Naive thymus-derived CD8-positive, alpha-beta T cell (primary cell): ENCODE data around the gene MRPS10. TPM values are rescaled to one million over a fixed set of nuclear protein-coding genes. Genes with fewer than 3 reads are reported as not detected.

Experiments
- ATAC-seq, 2 donors: fragments of 150-1000 bp; cut with Tn5 transposase in 1 of 2; sonication (Bioruptor Pico), chemical (Tn5 transposase) in 1 of 2; 1 replicate in 1 of 2; 2 replicates in 1 of 2; pipeline ENCODE4 v1.10.0; 2021; ENCODE audit warnings: mild to moderate bottlenecking in 2 of 2, moderate library complexity in 2 of 2
- POLR2A ChIA-PET: fragments of 350-600 bp; sonication (Branson Sonifier 250); formaldehyde crosslinking; loops from one replicate; lab custom pipeline; 2021; ENCODE audit warnings: antibody characterized with exemption; lab: Charles Lee
- DNase-seq, 10 donors: peaks; one replicate each; pipeline versions ENCODE4 v3.0.0 to v3.0.0-alpha.2; 2020 to 2022
- H3K27ac Mint-ChIP-seq, 10 donors: one replicate each; pipeline ENCODE4 v1.8.0; 2020 to 2022; ENCODE audit warnings: mild to moderate bottlenecking in 10 of 10, mixed read lengths in 10 of 10, moderate library complexity in 4 of 10, inconsistent platforms in 1 of 10
- H3K27me3 Mint-ChIP-seq, 5 donors: one replicate each; pipeline ENCODE4 v1.8.0; 2021 to 2022; ENCODE audit warnings: mixed read lengths in 5 of 5
- H3K36me3 Mint-ChIP-seq, 3 donors: one replicate each; pipeline ENCODE4 v1.8.0; 2020 to 2022; ENCODE audit warnings: mixed read lengths in 3 of 3, mild to moderate bottlenecking in 2 of 3, inconsistent platforms in 1 of 3
- H3K4me1 Mint-ChIP-seq, 4 donors: one replicate each; pipeline ENCODE4 v1.8.0; 2021 to 2022; ENCODE audit warnings: mixed read lengths in 4 of 4
- H3K4me3 Mint-ChIP-seq, 10 donors: one replicate each; pipeline ENCODE4 v1.8.0; 2020 to 2022; ENCODE audit warnings: mild to moderate bottlenecking in 10 of 10, mixed read lengths in 10 of 10, moderate library complexity in 6 of 10, inconsistent platforms in 1 of 10
- H3K9me3 Mint-ChIP-seq, 9 donors: one replicate each; pipeline ENCODE4 v1.8.0; 2020 to 2022; ENCODE audit warnings: mixed read lengths in 9 of 9, mild to moderate bottlenecking in 3 of 9, inconsistent platforms in 1 of 9, moderate library complexity in 1 of 9
- polyA plus RNA-seq, 3 donors: library from polyadenylated mRNA; unstranded; fragments of 300-500 nt; fragmentation: Illumina TruSeq; gene quantifications; one replicate each; pipeline ENCODE4 v1.2.3, GENCODE V29; 2021
- total RNA-seq, 8 experiments: library from RNA in 2 of 8; stranded (reverse) in 2 of 8; gene quantifications; one replicate each; pipeline ENCODE4 v1.2.3 and lab custom pipeline; 2021 to 2026

The MRPS10 gene
- total and polyA plus RNA-seq, 5 experiments from 2014 or later: 29.0 to 57.6 (median 48.1) TPM

- ATAC-seq (no peak), DNase-seq (no peak)
- Mint-ChIP-seq H3K27me3 (no peaks in the 10 kb centered on the region), H3K36me3 (peaks cover 0 to 76% (median 9%) of the 10 kb centered on the region in 3 donors), H3K4me1 (peaks cover 0 to 4% (median 0%) of the 10 kb centered on the region in 4 donors), H3K4me3 (no peak overlapping the region), H3K27ac (peak overlapping the region in 2 of 10 donors; percentile 30 to 43), H3K9me3 (no peaks in the 10 kb centered on the region)
- POLR2A ChIA-PET: no interaction called here
These were observed 18.4 kb upstream of the MRPS10 start for GRCh38 chr6:42236030-42236429.

GRCh38 chr6:42232035-42232434, 14.4 kb upstream of the MRPS10 start:
- DNase-seq (no peak), ATAC-seq (no peak)
- peak overlapping the region in 3 of 10 donors; percentile 36 to 69 (median 54) for H3K27ac Mint-ChIP-seq
- peaks cover 0 to 76% (median 9%) of the 10 kb centered on the region in 3 donors for H3K36me3 Mint-ChIP-seq
- no peaks in the 10 kb centered on the region for H3K9me3 Mint-ChIP-seq
- no peak overlapping the region for H3K4me3 Mint-ChIP-seq
- peaks cover 0 to 6% (median 0%) of the 10 kb centered on the region in 4 donors for H3K4me1 Mint-ChIP-seq
- no peaks in the 10 kb centered on the region for H3K27me3 Mint-ChIP-seq
- POLR2A ChIA-PET: no interaction called here

- no peak overlapping the region for H3K4me3 Mint-ChIP-seq
- no peak for ATAC-seq
- H3K27me3 Mint-ChIP-seq: no peaks in the 10 kb centered on the region
- H3K4me1 Mint-ChIP-seq: peaks cover 0 to 6% (median 0%) of the 10 kb centered on the region in 4 donors
- peak overlapping the region in 3 of 10 donors; percentile 53 to 89 (median 81) for H3K27ac Mint-ChIP-seq
- peaks cover 0 to 69% (median 5%) of the 10 kb centered on the region in 3 donors for H3K36me3 Mint-ChIP-seq
- no peaks in the 10 kb centered on the region for H3K9me3 Mint-ChIP-seq
- POLR2A ChIA-PET: interaction anchor here (0.6 kb wide), 1 partner anchor 338 kb away, joined by 3 read pairs; no protein-coding TSS in a partner anchor
- DNase-seq: no peak
These were observed 13.0 kb upstream of the MRPS10 start for GRCh38 chr6:42230345-42231321.

GRCh38 chr6:42229506-42230119, 12.0 kb upstream of the MRPS10 start:
- ATAC-seq (no peak), DNase-seq (no peak)
- H3K9me3 Mint-ChIP-seq: no peaks in the 10 kb centered on the region
- H3K36me3 Mint-ChIP-seq: peaks cover 0 to 64% (median 4%) of the 10 kb centered on the region in 3 donors
- no peak overlapping the region for H3K4me3 Mint-ChIP-seq
- H3K27ac Mint-ChIP-seq: peak overlapping the region in 4 of 10 donors; percentile 9 to 35 (median 16)
- POLR2A ChIA-PET: interaction anchor here (0.6 kb wide), 1 partner anchor 337 kb away, joined by 3 read pairs; no protein-coding TSS in a partner anchor
- H3K4me1 Mint-ChIP-seq: peaks cover 0 to 6% (median under 1%) of the 10 kb centered on the region in 4 donors
- H3K27me3 Mint-ChIP-seq: no peaks in the 10 kb centered on the region

GRCh38 chr6:42228305-42228704, 10.6 kb upstream of the MRPS10 start:
- Mint-ChIP-seq H3K27ac (peak overlapping the region in 1 of 10 donors; percentile 66), H3K4me3 (no peak overlapping the region), H3K9me3 (no peaks in the 10 kb centered on the region), H3K36me3 (peaks cover 0 to 58% (median 1%) of the 10 kb centered on the region in 3 donors), H3K4me1 (peaks cover 0 to 7% (median 2%) of the 10 kb centered on the region in 4 donors), H3K27me3 (no peaks in the 10 kb centered on the region)
- ATAC-seq: no peak
- DNase-seq: no peak
- POLR2A ChIA-PET: no interaction called here

GRCh38 chr6:42227173-42227850, 9.7 kb upstream of the MRPS10 start:
- ATAC-seq (no peak), DNase-seq (no peak)
- H3K27me3 Mint-ChIP-seq: no peaks in the 10 kb centered on the region
- POLR2A ChIA-PET: interaction anchor here (0.5 kb wide), 1 partner anchor 63 kb away, joined by 3 read pairs; no protein-coding TSS in a partner anchor
- H3K4me1 Mint-ChIP-seq: peaks cover 0 to 7% (median 2%) of the 10 kb centered on the region in 4 donors
- H3K36me3 Mint-ChIP-seq: peaks cover 0 to 51% (median 0%) of the 10 kb centered on the region in 3 donors
- no peaks in the 10 kb centered on the region for H3K9me3 Mint-ChIP-seq
- H3K27ac Mint-ChIP-seq: peak overlapping the region in 2 of 10 donors; percentile 15 to 40
- no peak overlapping the region for H3K4me3 Mint-ChIP-seq

GRCh38 chr6:42226645-42227143, 9.0 kb upstream of the MRPS10 start:
- no peaks in the 10 kb centered on the region for H3K27me3 Mint-ChIP-seq
- H3K4me1 Mint-ChIP-seq: peaks cover 0 to 7% (median under 1%) of the 10 kb centered on the region in 4 donors
- ATAC-seq (no peak), DNase-seq (no peak)
- no peak overlapping the region for H3K4me3 Mint-ChIP-seq
- H3K36me3 Mint-ChIP-seq: peaks cover 0 to 45% (median 0%) of the 10 kb centered on the region in 3 donors
- H3K27ac Mint-ChIP-seq: peak overlapping the region in 3 of 10 donors; percentile 8 to 62 (median 48)
- POLR2A ChIA-PET: no interaction called here
- H3K9me3 Mint-ChIP-seq: no peaks in the 10 kb centered on the region

- DNase-seq: no peak
- POLR2A ChIA-PET: no interaction called here
- Mint-ChIP-seq H3K9me3 (no peaks in the 10 kb centered on the region), H3K27ac (peak overlapping the region in 2 of 10 donors; percentile 8 to 13), H3K4me1 (peaks cover 0 to 7% (median under 1%) of the 10 kb centered on the region in 4 donors), H3K36me3 (peaks cover 0 to 43% (median 0%) of the 10 kb centered on the region in 3 donors), H3K27me3 (no peaks in the 10 kb centered on the region), H3K4me3 (no peak overlapping the region)
- ATAC-seq: no peak
These were observed 8.5 kb upstream of the MRPS10 start for GRCh38 chr6:42226161-42226611.

- Mint-ChIP-seq H3K36me3 (peaks cover 0 to 39% (median 0%) of the 10 kb centered on the region in 3 donors), H3K4me3 (no peak overlapping the region), H3K27me3 (no peaks in the 10 kb centered on the region), H3K9me3 (no peaks in the 10 kb centered on the region), H3K4me1 (peaks cover 0 to 7% (median under 1%) of the 10 kb centered on the region in 4 donors), H3K27ac (peak overlapping the region in 1 of 10 donors; percentile 13)
- DNase-seq (no peak), ATAC-seq (no peak)
- POLR2A ChIA-PET: no interaction called here
These were observed 7.8 kb upstream of the MRPS10 start for GRCh38 chr6:42225419-42225818.

GRCh38 chr6:42225029-42225339, 7.3 kb upstream of the MRPS10 start:
- Mint-ChIP-seq H3K4me3 (no peak overlapping the region), H3K4me1 (peaks cover 0 to 7% (median under 1%) of the 10 kb centered on the region in 4 donors), H3K27me3 (no peaks in the 10 kb centered on the region), H3K9me3 (no peaks in the 10 kb centered on the region), H3K36me3 (peaks cover 0 to 35% (median 0%) of the 10 kb centered on the region in 3 donors), H3K27ac (peak overlapping the region in 1 of 10 donors; percentile 44)
- POLR2A ChIA-PET: no interaction called here
- DNase-seq (no peak), ATAC-seq (no peak)

GRCh38 chr6:42224222-42225028, 6.8 kb upstream of the MRPS10 start:
- ATAC-seq (no peak), DNase-seq (no peak)
- no peak overlapping the region for H3K4me3 Mint-ChIP-seq
- peaks cover 0 to 29% (median 0%) of the 10 kb centered on the region in 3 donors for H3K36me3 Mint-ChIP-seq
- H3K9me3 Mint-ChIP-seq: no peaks in the 10 kb centered on the region
- H3K27me3 Mint-ChIP-seq: no peaks in the 10 kb centered on the region
- POLR2A ChIA-PET: no interaction called here
- H3K4me1 Mint-ChIP-seq: peaks cover 0 to 7% (median under 1%) of the 10 kb centered on the region in 4 donors
- peak overlapping the region in 1 of 10 donors; percentile 44 for H3K27ac Mint-ChIP-seq
